Hematopoietic multipotent progenitor cell treated with erythropoietin and hydrocortisone succinate and interleukin-3 and kit ligand, for 15 days (in vitro differentiated cells): ENCODE measurements around the gene MARCHF4.

ENCODE experiments used
- DNase-seq: peaks from one replicate; pipeline ENCODE4 v3.0.0-alpha.2; 2015; ENCODE audit warnings: low spot score

MARCHF4 gene

GRCh38 chr2:216371721-216372702 is at the start of gene MARCHF4:
TSS of gene MARCHF4 (minus strand) at chr2:216372483. CDS start at chr2:216370260, 2,223 bp downstream.
- no peak for DNase-seq

- no peak for DNase-seq
Observed at GRCh38 chr2:216420367-216421101, 48.3 kb upstream of the MARCHF4 start.

GRCh38 chr2:216418981-216419380 is 46.7 kb upstream of the MARCHF4 start:
- no peak for DNase-seq

GRCh38 chr2:216416571-216417307 is 44.5 kb upstream of the MARCHF4 start:
- DNase-seq: peak; percentile 16

GRCh38 chr2:216415541-216415940 is 43.3 kb upstream of the MARCHF4 start:
- DNase-seq: no peak

GRCh38 chr2:216414772-216415319 is 42.6 kb upstream of the MARCHF4 start:
- DNase-seq: no peak

- no peak for DNase-seq
Observed at GRCh38 chr2:216413882-216414281, 41.6 kb upstream of the MARCHF4 start.

GRCh38 chr2:216412022-216412999 is 40.0 kb upstream of the MARCHF4 start, which contains the start of gene SMARCAL1:
TSS of gene SMARCAL1 (plus strand) at chr2:216412484. CDS start at chr2:216414705, 2,221 bp downstream.
- peak; percentile 99 for DNase-seq

- DNase-seq: no peak
Observed at GRCh38 chr2:216410550-216410949, 38.3 kb upstream of the MARCHF4 start.

GRCh38 chr2:216408426-216409290 is 36.4 kb upstream of the MARCHF4 start:
- DNase-seq: no peak

- DNase-seq: no peak
Observed at GRCh38 chr2:216406826-216407225, 34.5 kb upstream of the MARCHF4 start.

GRCh38 chr2:216405588-216405987 is 33.3 kb upstream of the MARCHF4 start:
- no peak for DNase-seq

GRCh38 chr2:216404010-216404618 is 31.8 kb upstream of the MARCHF4 start:
- DNase-seq: peak; percentile 55

- DNase-seq: no peak
Observed at GRCh38 chr2:216402751-216403150, 30.5 kb upstream of the MARCHF4 start.

GRCh38 chr2:216399621-216400020 is 27.3 kb upstream of the MARCHF4 start:
- no peak for DNase-seq

GRCh38 chr2:216394881-216395280 is 22.6 kb upstream of the MARCHF4 start:
- DNase-seq: no peak

GRCh38 chr2:216392945-216393840 is 20.9 kb upstream of the MARCHF4 start:
- DNase-seq: no peak

GRCh38 chr2:216392018-216392562 is 19.8 kb upstream of the MARCHF4 start:
- DNase-seq: no peak
